C4-2B (cell line): ENCODE measurements around the gene PRKG1.
"Not testable (repeated sequence)": the region's sequence is repeated elsewhere in the genome, so short reads cannot be mapped to it uniquely, and the experiment has no call there.

Experiments
- H3K27ac ChIP-seq: fragments of 450-650 bp; 2 replicates; pipeline ENCODE4 v1.5.1; 2017
- ZFX ChIP-seq: fragments of 450-650 bp; IDR thresholded peaks from 2 replicates; pipeline ENCODE4 v1.6.1; 2017
- TF ChIP-seq, protein P1 (sequence below): fragments of 450-650 bp; conservative IDR thresholded peaks from 2 replicates; pipeline ENCODE4 v1.5.1; 2017; ENCODE audit warnings: mild to moderate bottlenecking

The PRKG1 gene

GRCh38 chr10:51340845-51341610 is 266.7 kb downstream of the PRKG1 start:
- no peak for TF ChIP-seq ZFX
- TF ChIP-seq, protein P1, sequence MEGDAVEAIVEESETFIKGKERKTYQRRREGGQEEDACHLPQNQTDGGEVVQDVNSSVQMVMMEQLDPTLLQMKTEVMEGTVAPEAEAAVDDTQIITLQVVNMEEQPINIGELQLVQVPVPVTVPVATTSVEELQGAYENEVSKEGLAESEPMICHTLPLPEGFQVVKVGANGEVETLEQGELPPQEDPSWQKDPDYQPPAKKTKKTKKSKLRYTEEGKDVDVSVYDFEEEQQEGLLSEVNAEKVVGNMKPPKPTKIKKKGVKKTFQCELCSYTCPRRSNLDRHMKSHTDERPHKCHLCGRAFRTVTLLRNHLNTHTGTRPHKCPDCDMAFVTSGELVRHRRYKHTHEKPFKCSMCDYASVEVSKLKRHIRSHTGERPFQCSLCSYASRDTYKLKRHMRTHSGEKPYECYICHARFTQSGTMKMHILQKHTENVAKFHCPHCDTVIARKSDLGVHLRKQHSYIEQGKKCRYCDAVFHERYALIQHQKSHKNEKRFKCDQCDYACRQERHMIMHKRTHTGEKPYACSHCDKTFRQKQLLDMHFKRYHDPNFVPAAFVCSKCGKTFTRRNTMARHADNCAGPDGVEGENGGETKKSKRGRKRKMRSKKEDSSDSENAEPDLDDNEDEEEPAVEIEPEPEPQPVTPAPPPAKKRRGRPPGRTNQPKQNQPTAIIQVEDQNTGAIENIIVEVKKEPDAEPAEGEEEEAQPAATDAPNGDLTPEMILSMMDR = no peak
- no peak overlapping the region for H3K27ac ChIP-seq

DNA sequence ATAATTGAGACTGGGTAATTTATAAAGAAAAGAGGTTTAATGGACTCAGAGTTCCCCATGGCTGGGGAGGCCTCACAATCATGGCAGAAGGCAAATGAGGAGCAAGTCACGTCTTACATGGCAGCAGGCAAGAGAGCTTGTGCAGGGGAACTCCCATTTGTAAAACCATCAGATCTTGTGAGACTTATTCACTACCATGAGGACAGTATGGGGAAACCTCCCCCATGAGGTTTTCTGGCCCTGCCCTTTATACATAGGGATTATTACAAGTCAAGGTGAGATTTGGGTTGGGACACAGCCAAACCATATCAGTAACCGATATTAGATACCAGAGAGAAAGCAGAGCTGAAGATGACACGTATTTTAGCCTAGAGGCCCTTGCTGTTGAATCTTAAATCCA is 267.5 kb downstream of the PRKG1 start:
- not testable (repeated sequence) for H3K27ac ChIP-seq

GRCh38 chr10:51342381-51342780 is 268.1 kb downstream of the PRKG1 start:
- TF ChIP-seq ZFX = no peak
- TF ChIP-seq, protein P1 = no peak
- H3K27ac ChIP-seq = no peak overlapping the region

- TF ChIP-seq ZFX = no peak
- TF ChIP-seq, protein P1 = no peak
- no peak overlapping the region for H3K27ac ChIP-seq
Observed at GRCh38 chr10:51343391-51343790, 269.1 kb downstream of the PRKG1 start.

DNA sequence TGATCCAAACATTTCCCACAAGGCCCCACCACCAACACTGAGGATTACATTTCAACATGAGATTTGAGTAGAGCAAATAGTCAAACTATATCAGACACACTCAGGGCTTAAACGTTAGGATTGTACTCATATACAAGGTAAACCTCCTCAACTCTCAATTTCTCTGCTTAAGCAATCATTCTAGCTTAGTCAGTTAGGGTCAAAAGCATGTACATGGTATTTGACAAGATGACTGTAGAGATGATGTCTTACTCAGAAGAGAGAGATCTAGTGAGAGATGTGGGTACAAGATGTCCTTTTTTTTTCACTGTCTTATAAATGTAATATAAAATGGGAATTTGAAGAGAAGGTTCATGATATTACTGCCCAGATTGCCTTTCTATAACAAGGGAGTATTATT is 270.1 kb downstream of the PRKG1 start:
- no peak overlapping the region for H3K27ac ChIP-seq
- no peak for TF ChIP-seq ZFX
- TF ChIP-seq, protein P1 = no peak

DNA sequence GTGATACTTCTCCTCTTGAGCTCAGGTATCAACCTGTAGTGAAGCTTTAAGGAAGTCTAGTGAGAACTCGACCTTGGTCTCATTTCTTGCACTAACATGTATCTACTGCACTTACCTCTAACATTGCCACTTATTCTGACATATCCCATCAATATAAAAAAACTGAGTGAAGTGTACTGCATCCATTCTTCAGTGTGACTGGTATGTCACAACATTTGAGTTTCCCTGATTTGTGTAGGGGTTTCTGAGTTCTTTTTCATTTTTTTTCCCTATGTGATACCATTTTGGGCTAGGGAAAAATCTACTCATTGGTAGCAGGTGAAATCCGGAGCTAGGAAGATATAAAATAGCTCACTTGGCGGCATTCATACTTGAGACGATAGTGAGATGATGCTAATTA is 274.3 kb downstream of the PRKG1 start:
- TF ChIP-seq, protein P1 = no peak
- TF ChIP-seq ZFX = no peak

DNA sequence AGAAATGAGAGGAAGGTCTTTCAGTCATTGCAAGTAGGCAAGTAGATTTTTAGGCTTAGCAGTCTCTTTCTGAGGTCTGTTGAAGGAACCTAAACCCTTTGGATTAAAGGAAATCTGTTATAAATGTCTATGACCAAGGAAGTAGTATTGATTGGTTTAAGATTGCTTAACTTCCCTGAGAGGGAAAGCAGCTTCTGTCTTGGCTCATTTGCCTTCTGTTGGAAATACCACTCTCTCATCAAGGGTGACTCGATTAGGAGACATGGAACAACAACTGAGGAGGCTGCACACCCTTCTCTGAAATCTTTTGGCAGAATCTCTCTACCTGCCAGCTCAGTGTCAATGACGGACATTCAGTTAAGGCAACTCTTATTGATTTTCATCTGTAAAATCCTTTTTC is 282.9 kb downstream of the PRKG1 start:
- H3K27ac ChIP-seq = no peak overlapping the region
- TF ChIP-seq ZFX = no peak
- TF ChIP-seq, protein P1 = no peak

More for the DNA sequence above, 274.3 kb downstream of the PRKG1 start:
- H3K27ac ChIP-seq = no peak overlapping the region

GRCh38 chr10:51358227-51358626 is 283.9 kb downstream of the PRKG1 start:
- H3K27ac ChIP-seq = no peak overlapping the region
- no peak for TF ChIP-seq ZFX
- TF ChIP-seq, protein P1 = no peak
